ENCODE results near the gene CSNK2A3.

Gene CSNK2A3

GRCh38 chr11:11344045-11344444 lies 9.0 kb downstream of the CSNK2A3 start:
- no peak overlapping the region for H3K9ac ChIP-seq
- H3K9me3 ChIP-seq = no peaks in the 10 kb centered on the region
- H3K4me3 ChIP-seq = no peak overlapping the region
- no peaks in the 10 kb centered on the region for H3K27me3 ChIP-seq
- no peaks in the 10 kb centered on the region for H3K36me3 ChIP-seq
- no peak overlapping the region for H3K27ac ChIP-seq
- H3K4me2 ChIP-seq = no peak overlapping the region
- TF ChIP-seq Cebpa-rat (IDR thresholded peaks at IDR 0.05) = no peak
- no peaks in the 10 kb centered on the region for H3K4me1 ChIP-seq
- no peaks in the 10 kb centered on the region for H4K20me1 ChIP-seq

- TF ChIP-seq Cebpa-rat (IDR thresholded peaks at IDR 0.05) = no peak
- no peaks in the 10 kb centered on the region for H3K4me1 ChIP-seq
- H3K4me3 ChIP-seq = no peak overlapping the region
- no peak overlapping the region for H3K9ac ChIP-seq
- no peaks in the 10 kb centered on the region for H3K36me3 ChIP-seq
- no peak overlapping the region for H3K4me2 ChIP-seq
- no peaks in the 10 kb centered on the region for H4K20me1 ChIP-seq
- H3K27me3 ChIP-seq = no peaks in the 10 kb centered on the region
- H3K27ac ChIP-seq = no peak overlapping the region
- no peaks in the 10 kb centered on the region for H3K9me3 ChIP-seq
Observed at GRCh38 chr11:11338304-11338703, 14.7 kb downstream of the CSNK2A3 start.

GRCh38 chr11:11336664-11337063 lies 16.4 kb downstream of the CSNK2A3 start:
- TF ChIP-seq Cebpa-rat (IDR thresholded peaks at IDR 0.05) = no peak
- Histone ChIP-seq H3K27me3 (no peaks in the 10 kb centered on the region), H4K20me1 (no peaks in the 10 kb centered on the region), H3K4me2 (no peak overlapping the region), H3K9me3 (no peaks in the 10 kb centered on the region), H3K36me3 (no peaks in the 10 kb centered on the region), H3K27ac (no peak overlapping the region), H3K4me3 (no peak overlapping the region), H3K4me1 (no peaks in the 10 kb centered on the region), H3K9ac (no peak overlapping the region)

- Histone ChIP-seq H3K4me1 (no peaks in the 10 kb centered on the region), H3K36me3 (no peaks in the 10 kb centered on the region), H3K9me3 (no peaks in the 10 kb centered on the region), H3K4me2 (no peak overlapping the region), H3K27me3 (no peaks in the 10 kb centered on the region), H4K20me1 (no peaks in the 10 kb centered on the region), H3K4me3 (no peak overlapping the region), H3K9ac (no peak overlapping the region), H3K27ac (no peak overlapping the region)
- TF ChIP-seq Cebpa-rat (IDR thresholded peaks at IDR 0.05) = no peak
Observed at GRCh38 chr11:11335043-11335442, 18.0 kb downstream of the CSNK2A3 start.

- Histone ChIP-seq H3K4me3 (no peak overlapping the region), H4K20me1 (no peaks in the 10 kb centered on the region), H3K9ac (no peak overlapping the region), H3K27me3 (no peaks in the 10 kb centered on the region), H3K4me2 (no peak overlapping the region), H3K9me3 (no peaks in the 10 kb centered on the region), H3K4me1 (no peaks in the 10 kb centered on the region), H3K36me3 (no peaks in the 10 kb centered on the region), H3K27ac (no peak overlapping the region)
- TF ChIP-seq Cebpa-rat (IDR thresholded peaks at IDR 0.05) = no peak
Observed at GRCh38 chr11:11334607-11335006, 18.4 kb downstream of the CSNK2A3 start.

- no peaks in the 10 kb centered on the region for H3K36me3 ChIP-seq
- H3K27ac ChIP-seq = no peak overlapping the region
- TF ChIP-seq Cebpa-rat (IDR thresholded peaks at IDR 0.05) = no peak
- H4K20me1 ChIP-seq = no peaks in the 10 kb centered on the region
- no peaks in the 10 kb centered on the region for H3K9me3 ChIP-seq
- no peak overlapping the region for H3K4me3 ChIP-seq
- no peak overlapping the region for H3K9ac ChIP-seq
- H3K4me1 ChIP-seq = peaks cover 7% of the 10 kb centered on the region
- H3K4me2 ChIP-seq = no peak overlapping the region
- no peaks in the 10 kb centered on the region for H3K27me3 ChIP-seq
Observed at GRCh38 chr11:11332141-11332710, 20.8 kb downstream of the CSNK2A3 start.

- Histone ChIP-seq H3K4me3 (no peak overlapping the region), H3K4me1 (peaks cover 14% of the 10 kb centered on the region), H3K9me3 (no peaks in the 10 kb centered on the region), H3K36me3 (no peaks in the 10 kb centered on the region), H3K4me2 (no peak overlapping the region), H3K27me3 (no peaks in the 10 kb centered on the region), H3K9ac (no peak overlapping the region), H3K27ac (no peak overlapping the region), H4K20me1 (no peaks in the 10 kb centered on the region)
- no peak for TF ChIP-seq Cebpa-rat (IDR thresholded peaks at IDR 0.05)
Observed at GRCh38 chr11:11329062-11329806, 23.8 kb downstream of the CSNK2A3 start.

- no peak for TF ChIP-seq Cebpa-rat (IDR thresholded peaks at IDR 0.05)
- H3K36me3 ChIP-seq = no peaks in the 10 kb centered on the region
- H3K27me3 ChIP-seq = no peaks in the 10 kb centered on the region
- H3K9ac ChIP-seq = no peak overlapping the region
- peaks cover 14% of the 10 kb centered on the region for H3K4me1 ChIP-seq
- H3K4me2 ChIP-seq = no peak overlapping the region
- H3K27ac ChIP-seq = no peak overlapping the region
- no peaks in the 10 kb centered on the region for H4K20me1 ChIP-seq
- no peaks in the 10 kb centered on the region for H3K9me3 ChIP-seq
- H3K4me3 ChIP-seq = no peak overlapping the region
Observed at GRCh38 chr11:11324090-11324489, 29.0 kb downstream of the CSNK2A3 start.

GRCh38 chr11:11322101-11322500 lies 30.9 kb downstream of the CSNK2A3 start:
- no peak for TF ChIP-seq Cebpa-rat (IDR thresholded peaks at IDR 0.05)
- Histone ChIP-seq H3K36me3 (no peaks in the 10 kb centered on the region), H3K27ac (no peak overlapping the region), H3K4me1 (peaks cover 6% of the 10 kb centered on the region), H4K20me1 (no peaks in the 10 kb centered on the region), H3K27me3 (no peaks in the 10 kb centered on the region), H3K9me3 (no peaks in the 10 kb centered on the region), H3K4me2 (no peak overlapping the region), H3K4me3 (no peak overlapping the region), H3K9ac (no peak overlapping the region)

GRCh38 chr11:11320825-11321224 lies 32.2 kb downstream of the CSNK2A3 start:
- no peaks in the 10 kb centered on the region for H3K9me3 ChIP-seq
- H3K9ac ChIP-seq = no peak overlapping the region
- no peaks in the 10 kb centered on the region for H3K4me1 ChIP-seq
- no peaks in the 10 kb centered on the region for H3K27me3 ChIP-seq
- H4K20me1 ChIP-seq = no peaks in the 10 kb centered on the region
- H3K4me3 ChIP-seq = no peak overlapping the region
- no peak overlapping the region for H3K27ac ChIP-seq
- no peaks in the 10 kb centered on the region for H3K36me3 ChIP-seq
- no peak overlapping the region for H3K4me2 ChIP-seq
- no peak for TF ChIP-seq Cebpa-rat (IDR thresholded peaks at IDR 0.05)

All from BLaER1 (cell line).